Lung (tissue), 12 donors: ENCODE measurements around the gene KCNJ6. TPM values are rescaled to one million over a fixed set of nuclear protein-coding genes. Genes with fewer than 3 reads are reported as not detected.

Experiments
- ATAC-seq: fragments of 200-7000 bp; cut with Tn5 transposase; one replicate; pipeline ENCODE4 v1.9.1; 2020; ENCODE audit warnings: moderate number of reproducible peaks; ENCODE audit not compliant: insufficient read depth, low FRiP score
- DNase-seq, 3 donors: peaks; one replicate each; pipeline ENCODE4 v3.0.0-alpha.2; 2013 to 2017
- H3K27ac ChIP-seq, 2 donors: one replicate each; pipeline ENCODE4 v1.5.1; 2013; ENCODE audit warnings: mild to moderate bottlenecking in 2 of 2, moderate library complexity in 2 of 2, control low read depth in 1 of 2, inconsistent platforms in 1 of 2, low read depth in 1 of 2, low read length in 1 of 2
- H3K27me3 ChIP-seq, 3 donors: one replicate each; pipeline ENCODE4 v1.5.1; 2013; ENCODE audit warnings: low read length in 2 of 3; ENCODE audit not compliant: control insufficient read depth in 3 of 3, insufficient read depth in 3 of 3
- H3K36me3 ChIP-seq, 4 donors: one replicate each; pipeline ENCODE4 v1.5.1; 2013; ENCODE audit warnings: low read length in 4 of 4, mild to moderate bottlenecking in 1 of 4, moderate library complexity in 1 of 4; ENCODE audit not compliant: control insufficient read depth in 4 of 4, insufficient read depth in 4 of 4
- H3K4me1 ChIP-seq, 5 donors: one replicate each; pipeline ENCODE4 v1.5.1; 2013; ENCODE audit warnings: low read length in 5 of 5, mild to moderate bottlenecking in 2 of 5, moderate library complexity in 1 of 5; ENCODE audit not compliant: control insufficient read depth in 5 of 5, insufficient read depth in 5 of 5
- H3K4me3 ChIP-seq: one replicate; pipeline ENCODE4 v1.5.1; 2013; ENCODE audit warnings: mild to moderate bottlenecking, control low read depth, moderate library complexity
- H3K9ac ChIP-seq, 2 donors: one replicate each; pipeline ENCODE4 v1.5.1; 2013; ENCODE audit warnings: low read length in 2 of 2, control low read depth in 1 of 2; ENCODE audit not compliant: insufficient read depth in 1 of 2
- H3K9me3 ChIP-seq, 4 donors: one replicate each; pipeline ENCODE4 v1.5.1; 2013; ENCODE audit warnings: low read length in 3 of 4, mild to moderate bottlenecking in 1 of 4, moderate library complexity in 1 of 4; ENCODE audit not compliant: control insufficient read depth in 4 of 4, insufficient read depth in 3 of 4
- CTCF ChIP-seq: IDR thresholded peaks from 2 replicates; pipeline ENCODE4 v1.5.1; 2012; ENCODE audit warnings: mild to moderate bottlenecking; ENCODE audit errors: control extremely low read depth, extremely low read depth
- WGBS, 2 donors: extraction: QIAGEN DNeasy Blood & Tissue Kit; methylation state at CpG; one replicate each; pipeline ENCODE4 v1.1.7; 2013; 5-methylcytosine and 5-hydroxymethylcytosine counted together
- polyA plus RNA-seq, 2 donors: library from polyadenylated mRNA; stranded (reverse); fragments of 200-250 nt; gene quantifications; one replicate each; pipeline ENCODE4 v1.2.1, GENCODE V29; 2013
- total RNA-seq, 2 donors: library from RNA; depleted of rRNA in 1 of 2; stranded (reverse); fragments of >200 nt in 1 of 2; gene quantifications; one replicate each; pipeline ENCODE4 v1.2.1, GENCODE V29; 2014 to 2021
- donor health status: control.
- donor health status: control.
- donor health status: Bipolar disorder and iron deficiency.
- donor health status: healthy.
- donor health status: DM: yes; HTN: yes; CAD: no.

Gene KCNJ6
- total and polyA plus RNA-seq, 4 donors = 0.01 to 0.31 (median 0.03) TPM

- Histone ChIP-seq H3K27ac (peak overlapping the region; percentile 95 to 98), H3K9me3 (peaks cover 0 to 4% (median 2%) of the 10 kb centered on the region in 4 donors), H3K4me3 (peak overlapping the region; percentile 48), H3K27me3 (no peaks in the 10 kb centered on the region), H3K36me3 (no peaks in the 10 kb centered on the region), H3K9ac (peak overlapping the region in 1 of 2 donors; percentile 69), H3K4me1 (peaks cover 0 to 9% (median 5%) of the 10 kb centered on the region in 5 donors)
- WGBS, 2 donors = 0 to 2% methylated on average over 59 to 67 of the region's 67 CpGs
- DNase-seq (peak; percentile 91 to 95 (median 94)), ATAC-seq (peak; percentile 94)
- peak; percentile 11 for TF ChIP-seq CTCF
Measured at GRCh38 chr21:37563641-37564340, 352.5 kb downstream of the KCNJ6 start.

GRCh38 chr21:37562920-37563640, 353.2 kb downstream of the KCNJ6 start:
- no peak for ATAC-seq
- DNase-seq = no peak
- Histone ChIP-seq H3K9ac (no peak overlapping the region), H3K4me3 (peak overlapping the region; percentile 48), H3K27me3 (no peaks in the 10 kb centered on the region), H3K27ac (peak overlapping the region; percentile 95 to 98), H3K9me3 (peaks cover 0 to 4% (median 2%) of the 10 kb centered on the region in 4 donors), H3K36me3 (no peaks in the 10 kb centered on the region), H3K4me1 (peaks cover 0 to 9% (median 5%) of the 10 kb centered on the region in 5 donors)
- 52 to 58% methylated on average over 22 of the region's 22 CpGs for WGBS, 2 donors
- no peak for TF ChIP-seq CTCF

GRCh38 chr21:37561941-37562919, 354.0 kb downstream of the KCNJ6 start:
- Histone ChIP-seq H3K9me3 (peaks cover 0 to 4% (median 2%) of the 10 kb centered on the region in 4 donors), H3K27ac (peak overlapping the region in 1 of 2 donors; percentile 98), H3K27me3 (no peaks in the 10 kb centered on the region), H3K4me1 (peaks cover 0 to 9% (median 5%) of the 10 kb centered on the region in 5 donors), H3K9ac (no peak overlapping the region), H3K4me3 (no peak overlapping the region), H3K36me3 (no peaks in the 10 kb centered on the region)
- TF ChIP-seq CTCF = no peak
- DNase-seq (no peak), ATAC-seq (no peak)
- WGBS, 2 donors = 79 to 91% methylated on average over 11 of the region's 11 CpGs
